SK-N-MC (cell line): Measurements from ENCODE around the gene PRDM16.

ENCODE experiments used
- EZH2 ChIP-seq: fragments of 200-600 bp; sonication (generic); IDR thresholded peaks from one replicate; pipeline ENCODE4 v1.6.1; 2017; ENCODE audit warnings: antibody characterized with exemption
- POLR2AphosphoS5 ChIP-seq: IDR thresholded peaks from 2 replicates; pipeline ENCODE4 v1.6.1; 2012; ENCODE audit warnings: mild to moderate bottlenecking, low read depth, low read length, borderline replicate concordance

DNA sequence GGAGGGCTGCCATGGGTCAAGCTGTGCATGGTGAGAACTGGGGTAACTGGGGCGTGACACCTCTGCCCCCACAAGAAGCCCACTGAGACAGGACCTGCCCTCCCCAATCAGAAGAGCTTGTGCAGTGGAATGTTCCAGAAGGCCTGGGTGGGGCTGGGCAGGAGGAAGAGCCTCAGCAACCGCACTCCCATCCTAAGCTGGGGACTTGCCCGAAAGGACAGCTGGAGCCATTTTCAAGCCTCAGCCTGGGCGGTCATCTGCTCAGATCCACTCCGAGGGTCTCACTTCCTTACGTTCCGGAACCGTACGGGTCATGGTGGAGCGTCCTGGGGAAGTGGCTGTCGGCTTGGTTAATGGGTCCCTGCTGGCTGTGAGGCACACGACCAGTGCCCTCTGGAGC is 226.8 kb downstream of the PRDM16 start:
- TF ChIP-seq EZH2 (no peak), POLR2AphosphoS5 (no peak)
